K562 (cell line): ENCODE measurements around the gene CSDE1. TPM values are rescaled to one million over a fixed set of nuclear protein-coding genes. Genes with fewer than 3 reads are reported as not detected.

ENCODE experiments used
- C11orf30 ChIP-seq: fragments of 450-650 bp; IDR thresholded peaks from 2 replicates; pipeline ENCODE4 v1.6.1; 2016; ENCODE audit warnings: low read depth, mild to moderate bottlenecking
- FOSL1 ChIP-seq: fragments of 200-800 bp; sonication (Bioruptor generic); conservative IDR thresholded peaks from 2 replicates; pipeline ENCODE4 v1.6.1; 2016; ENCODE audit warnings: missing genetic modification characterization, missing compliant biosample characterization
- JUNB ChIP-seq: fragments of 450-650 bp; formaldehyde crosslinking; conservative IDR thresholded peaks from 2 replicates; pipeline ENCODE4 v1.4.0; 2020; ENCODE audit warnings: mild to moderate bottlenecking
- JUND ChIP-seq, 2 experiments: IDR thresholded peaks; 2 replicates in 1 of 2; 3 replicates in 1 of 2; pipeline ENCODE4 v1.6.1; 2011; ENCODE audit warnings: borderline replicate concordance in 2 of 2, low read depth in 2 of 2, low read length in 2 of 2, improper control_type of control experiment in 1 of 2, missing biosample characterization in 1 of 2, missing genetic modification characterization in 1 of 2, missing genetic modification reagents in 1 of 2
- KAT2B ChIP-seq: IDR thresholded peaks from one replicate; pipeline ENCODE4 v1.6.1; 2012; ENCODE audit warnings: low read depth, mild to moderate bottlenecking, control low read depth, inconsistent platforms, low read length, moderate library complexity
- KLF13 ChIP-seq: fragments of 450-650 bp; IDR thresholded peaks from 2 replicates; pipeline ENCODE4 v1.6.1; 2016; ENCODE audit warnings: missing genetic modification characterization, low read depth, mild to moderate bottlenecking, missing compliant biosample characterization, moderate library complexity, borderline replicate concordance
- MECOM ChIP-seq: fragments of 250-450 bp; sonication (Bioruptor Pico); IDR thresholded peaks from 2 replicates; pipeline ENCODE4 v1.8.0; 2022; ENCODE audit warnings: inconsistent platforms
- SIN3A ChIP-seq, 2 experiments: fragments of 150-350 bp in 1 of 2; IDR thresholded peaks; 2 replicates each; pipeline ENCODE4 v1.6.1; 2011 to 2016; ENCODE audit warnings: borderline replicate concordance in 2 of 2, low read depth in 2 of 2, low read length in 2 of 2, mild to moderate bottlenecking in 2 of 2, moderate library complexity in 2 of 2; ENCODE audit not compliant: control insufficient read depth in 1 of 2
- SMAD2 ChIP-seq: fragments of 150-350 bp; IDR thresholded peaks from 2 replicates; pipeline ENCODE4 v1.6.1; 2014; ENCODE audit warnings: low read depth, mild to moderate bottlenecking, low read length
- SREBF1 ChIP-seq: fragments of 150-350 bp; IDR thresholded peaks from 2 replicates; pipeline ENCODE4 v1.6.1; 2014; ENCODE audit warnings: antibody characterized with exemption, low read depth, low read length, borderline replicate concordance
- SRF ChIP-seq, 2 experiments: fragments of 250-450, 450-650 bp in 1 of 2; sonication (Bioruptor Pico) in 1 of 2; sonication (generic) in 1 of 2; formaldehyde crosslinking; IDR thresholded peaks; 2 replicates each; pipeline versions ENCODE4 v1.5.0 to v1.5.1; 2020 to 2022; ENCODE audit warnings: mild to moderate bottlenecking in 1 of 2, missing genetic modification reagents in 1 of 2
- XRCC3 ChIP-seq: fragments of 450-650 bp; IDR thresholded peaks from 2 replicates; pipeline ENCODE4 v1.6.1; 2017; ENCODE audit warnings: mild to moderate bottlenecking, moderate library complexity
- ZNF444 ChIP-seq: fragments of 250-450 bp; sonication (Bioruptor Pico); IDR thresholded peaks from 2 replicates; pipeline ENCODE4 v1.4.0; 2020; ENCODE audit warnings: mild to moderate bottlenecking, moderate library complexity
- ZNF75A ChIP-seq: fragments of 450-650 bp; formaldehyde crosslinking; IDR thresholded peaks from 2 replicates; pipeline ENCODE4 v1.4.0; 2020; ENCODE audit warnings: mild to moderate bottlenecking
- ZNF79 ChIP-seq: fragments of 250-450 bp; sonication (Bioruptor Pico); IDR thresholded peaks from 2 replicates; pipeline ENCODE4 v1.4.0; 2020; ENCODE audit warnings: low read depth, mild to moderate bottlenecking, moderate library complexity
- polyA plus RNA-seq, 8 experiments: library from polyadenylated mRNA; depleted of rRNA in 4 of 8; stranded (reverse) in 5 of 8; unstranded in 3 of 8; fragments of >200 nt; fragmentation: Nextera tagmentation in 2 of 8; fragmentation: Illumina TruSeq in 1 of 8; extraction: Ambion mirVana in 2 of 8; extraction: Trizol in 1 of 8; gene quantifications; 2 replicates each; pipeline versions ENCODE4 v1.2.1 to v1.2.3, GENCODE V29; 2011 to 2014; ENCODE audit warnings: inconsistent platforms in 1 of 8, missing spikeins in 1 of 8
- total RNA-seq, 7 experiments: library from RNA; depleted of rRNA in 6 of 7; stranded (reverse); fragments of >200 nt in 6 of 7; fragmentation: Illumina TruSeq in 2 of 7; extraction: Trizol in 2 of 7; gene quantifications; 2 replicates each; pipeline versions ENCODE4 v1.2.1 to v1.2.3, GENCODE V29; 2011 to 2021; ENCODE audit warnings: low replicate concordance in 1 of 7
- TF ChIP-seq, protein P1 (sequence below): fragments of 250-450 bp; sonication (Bioruptor Pico); IDR thresholded peaks from 2 replicates; pipeline ENCODE4 v1.4.0; 2020
- TF ChIP-seq, protein P2 (sequence below), 3 experiments: IDR thresholded peaks in 2 of 3; conservative IDR thresholded peaks in 1 of 3; 2 replicates each; pipeline ENCODE4 v1.5.1; 2011 to 2012; ENCODE audit warnings: low read length in 3 of 3, mild to moderate bottlenecking in 3 of 3, control low read depth in 2 of 3, improper control_type of control experiment in 1 of 3, inconsistent platforms in 1 of 3, low read depth in 1 of 3, mixed read lengths in 1 of 3, moderate library complexity in 1 of 3; ENCODE audit not compliant: insufficient read depth in 2 of 3

The CSDE1 gene
- total and polyA plus RNA-seq, 9 of the 15 experiments (the other 6 are each of a cell fraction or from before 2014, with no cell fraction given), result 174 to 538 (median 403) TPM

DNA sequence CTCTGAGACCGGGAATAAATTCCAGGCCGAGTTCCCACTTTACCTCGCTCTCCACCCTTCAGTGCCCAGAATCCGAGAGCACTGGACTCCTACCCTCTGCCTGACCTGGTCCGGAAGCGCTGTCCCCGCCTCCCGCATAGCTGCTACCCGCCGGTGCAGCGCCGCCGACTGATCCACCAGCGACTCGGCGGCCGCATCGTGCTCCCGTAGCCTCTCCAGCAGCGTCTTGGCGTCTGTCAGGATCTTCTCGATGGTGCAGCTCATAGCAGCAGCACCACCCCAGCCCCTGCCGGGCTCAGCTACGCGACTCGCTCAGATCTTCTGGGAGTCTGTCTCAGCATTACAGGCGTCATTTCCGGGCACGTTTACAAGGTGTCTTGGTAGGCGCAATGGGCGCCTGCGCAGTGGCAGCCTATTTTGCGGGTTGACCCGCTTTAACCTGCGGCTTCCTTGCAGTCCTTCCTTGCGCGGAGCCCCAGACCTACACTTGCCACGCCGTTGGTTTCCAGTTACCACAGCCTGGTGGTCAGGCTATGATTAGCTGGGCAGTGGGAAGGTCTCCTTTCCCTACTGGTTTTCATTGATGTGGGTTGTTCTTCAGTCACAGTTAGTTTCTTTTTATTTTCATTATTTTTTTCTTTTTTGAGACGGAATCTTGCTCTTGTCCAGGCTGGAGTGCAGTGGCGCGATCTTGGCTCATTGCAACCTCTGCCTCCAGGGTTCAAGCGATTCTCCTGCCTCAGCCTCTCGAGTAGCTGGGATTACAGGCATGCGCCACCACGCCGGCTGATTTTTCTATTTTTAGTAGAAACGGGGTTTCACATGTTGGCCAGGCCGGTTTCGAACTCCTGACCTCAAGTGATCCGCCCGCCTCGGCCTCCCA lies 22.8 kb upstream of the CSDE1 start, which contains the start of gene SIKE1 (continued):
- TF ChIP-seq JUND (IDR thresholded peaks at IDR 0.05; ENCODE audit: borderline replicate concordance, low read depth, low read length) (peak; percentile 78), JUND (tag; IDR thresholded peaks at IDR 0.05; ENCODE audit: borderline replicate concordance, low read depth, low read length) (no peak), FOSL1 (peak; percentile 30; the same call in 1 of the 2 replicates), JUNB (no peak), C11orf30 (peak; percentile 97), SREBF1 (0 out of 2 replicates have a peak, but pooled peaks have one; percentile 65), MECOM (no peak), ZNF79 (no peak), SIN3A (IDR thresholded peaks at IDR 0.05; ENCODE audit: borderline replicate concordance in 2 of 2, control insufficient read depth in 1 of 2, low read depth in 2 of 2, low read length in 2 of 2) (peak; percentile 83 to 93; a peak in 3 of 4 replicates), ZNF75A (no peak), KAT2B (no peak), SRF (CRISPR knock-in tag; IDR thresholded peaks at IDR 0.05) (peak in 1 of 2 experiments; percentile 77; a peak in 1 of 4 replicates), ZNF444 (no peak), XRCC3 (no peak), KLF13 (tag) (0 out of 2 replicates have a peak, but pooled peaks have one; percentile 54), SMAD2 (no peak)
- TF ChIP-seq, protein P1, sequence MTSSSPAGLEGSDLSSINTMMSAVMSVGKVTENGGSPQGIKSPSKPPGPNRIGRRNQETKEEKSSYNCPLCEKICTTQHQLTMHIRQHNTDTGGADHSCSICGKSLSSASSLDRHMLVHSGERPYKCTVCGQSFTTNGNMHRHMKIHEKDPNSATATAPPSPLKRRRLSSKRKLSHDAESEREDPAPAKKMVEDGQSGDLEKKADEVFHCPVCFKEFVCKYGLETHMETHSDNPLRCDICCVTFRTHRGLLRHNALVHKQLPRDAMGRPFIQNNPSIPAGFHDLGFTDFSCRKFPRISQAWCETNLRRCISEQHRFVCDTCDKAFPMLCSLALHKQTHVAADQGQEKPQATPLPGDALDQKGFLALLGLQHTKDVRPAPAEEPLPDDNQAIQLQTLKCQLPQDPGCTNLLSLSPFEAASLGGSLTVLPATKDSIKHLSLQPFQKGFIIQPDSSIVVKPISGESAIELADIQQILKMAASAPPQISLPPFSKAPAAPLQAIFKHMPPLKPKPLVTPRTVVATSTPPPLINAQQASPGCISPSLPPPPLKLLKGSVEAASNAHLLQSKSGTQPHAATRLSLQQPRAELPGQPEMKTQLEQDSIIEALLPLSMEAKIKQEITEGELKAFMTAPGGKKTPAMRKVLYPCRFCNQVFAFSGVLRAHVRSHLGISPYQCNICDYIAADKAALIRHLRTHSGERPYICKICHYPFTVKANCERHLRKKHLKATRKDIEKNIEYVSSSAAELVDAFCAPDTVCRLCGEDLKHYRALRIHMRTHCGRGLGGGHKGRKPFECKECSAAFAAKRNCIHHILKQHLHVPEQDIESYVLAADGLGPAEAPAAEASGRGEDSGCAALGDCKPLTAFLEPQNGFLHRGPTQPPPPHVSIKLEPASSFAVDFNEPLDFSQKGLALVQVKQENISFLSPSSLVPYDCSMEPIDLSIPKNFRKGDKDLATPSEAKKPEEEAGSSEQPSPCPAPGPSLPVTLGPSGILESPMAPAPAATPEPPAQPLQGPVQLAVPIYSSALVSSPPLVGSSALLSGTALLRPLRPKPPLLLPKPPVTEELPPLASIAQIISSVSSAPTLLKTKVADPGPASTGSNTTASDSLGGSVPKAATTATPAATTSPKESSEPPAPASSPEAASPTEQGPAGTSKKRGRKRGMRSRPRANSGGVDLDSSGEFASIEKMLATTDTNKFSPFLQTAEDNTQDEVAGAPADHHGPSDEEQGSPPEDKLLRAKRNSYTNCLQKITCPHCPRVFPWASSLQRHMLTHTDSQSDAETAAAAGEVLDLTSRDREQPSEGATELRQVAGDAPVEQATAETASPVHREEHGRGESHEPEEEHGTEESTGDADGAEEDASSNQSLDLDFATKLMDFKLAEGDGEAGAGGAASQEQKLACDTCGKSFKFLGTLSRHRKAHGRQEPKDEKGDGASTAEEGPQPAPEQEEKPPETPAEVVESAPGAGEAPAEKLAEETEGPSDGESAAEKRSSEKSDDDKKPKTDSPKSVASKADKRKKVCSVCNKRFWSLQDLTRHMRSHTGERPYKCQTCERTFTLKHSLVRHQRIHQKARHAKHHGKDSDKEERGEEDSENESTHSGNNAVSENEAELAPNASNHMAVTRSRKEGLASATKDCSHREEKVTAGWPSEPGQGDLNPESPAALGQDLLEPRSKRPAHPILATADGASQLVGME (CRISPR knock-in tag), result 0 out of 2 replicates have a peak, but pooled peaks have one; percentile 31
- TF ChIP-seq, protein P2, sequence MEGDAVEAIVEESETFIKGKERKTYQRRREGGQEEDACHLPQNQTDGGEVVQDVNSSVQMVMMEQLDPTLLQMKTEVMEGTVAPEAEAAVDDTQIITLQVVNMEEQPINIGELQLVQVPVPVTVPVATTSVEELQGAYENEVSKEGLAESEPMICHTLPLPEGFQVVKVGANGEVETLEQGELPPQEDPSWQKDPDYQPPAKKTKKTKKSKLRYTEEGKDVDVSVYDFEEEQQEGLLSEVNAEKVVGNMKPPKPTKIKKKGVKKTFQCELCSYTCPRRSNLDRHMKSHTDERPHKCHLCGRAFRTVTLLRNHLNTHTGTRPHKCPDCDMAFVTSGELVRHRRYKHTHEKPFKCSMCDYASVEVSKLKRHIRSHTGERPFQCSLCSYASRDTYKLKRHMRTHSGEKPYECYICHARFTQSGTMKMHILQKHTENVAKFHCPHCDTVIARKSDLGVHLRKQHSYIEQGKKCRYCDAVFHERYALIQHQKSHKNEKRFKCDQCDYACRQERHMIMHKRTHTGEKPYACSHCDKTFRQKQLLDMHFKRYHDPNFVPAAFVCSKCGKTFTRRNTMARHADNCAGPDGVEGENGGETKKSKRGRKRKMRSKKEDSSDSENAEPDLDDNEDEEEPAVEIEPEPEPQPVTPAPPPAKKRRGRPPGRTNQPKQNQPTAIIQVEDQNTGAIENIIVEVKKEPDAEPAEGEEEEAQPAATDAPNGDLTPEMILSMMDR (IDR thresholded peaks at IDR 0.05 in 2 of 3, conservative IDR thresholded peaks at IDR 0.05 in 1 of 3; ENCODE audit: insufficient read depth in 2 of 3, low read depth in 1 of 3, low read length in 3 of 3), result peak in 1 of 3 experiments; percentile 8; a peak in 2 of 6 replicates
